Measurements from ENCODE around the gene GJD2. TPM values are rescaled to one million over a fixed set of nuclear protein-coding genes. Genes with fewer than 3 reads are reported as not detected.

The GJD2 gene
- polyA plus RNA-seq, 6 donors from 2014 or later = not detected

GRCh38 chr15:34790121-34790520 lies 35.3 kb upstream of the GJD2 start:
- Mint-ChIP-seq H3K36me3 (peaks cover 0 to 8% of the 10 kb centered on the region in 2 donors), H3K4me1 (peaks cover 0 to 7% (median 0%) of the 10 kb centered on the region in 3 donors), H3K27ac (no peak overlapping the region), H3K27me3 (peaks cover 39 to 66% (median 59%) of the 10 kb centered on the region in 3 donors), H3K4me3 (no peak overlapping the region), H3K9me3 (peaks cover 0 to 2% (median 0%) of the 10 kb centered on the region in 7 donors)
- DNase-seq = no peak
- no peak for ATAC-seq (ENCODE audit: low read depth in 2 of 2)

GRCh38 chr15:34789326-34789725 lies 34.5 kb upstream of the GJD2 start:
- Mint-ChIP-seq H3K9me3 (peaks cover 0 to 2% (median 0%) of the 10 kb centered on the region in 7 donors), H3K4me1 (peaks cover 0 to 6% (median 0%) of the 10 kb centered on the region in 3 donors), H3K36me3 (peaks cover 0 to 6% of the 10 kb centered on the region in 2 donors), H3K4me3 (no peak overlapping the region), H3K27ac (no peak overlapping the region), H3K27me3 (peaks cover 44 to 65% (median 57%) of the 10 kb centered on the region in 3 donors)
- ATAC-seq (ENCODE audit: low read depth in 2 of 2) (no peak), DNase-seq (no peak)

GRCh38 chr15:34786206-34786605 lies 31.4 kb upstream of the GJD2 start:
- H3K4me1 Mint-ChIP-seq = no peaks in the 10 kb centered on the region
- no peaks in the 10 kb centered on the region for H3K36me3 Mint-ChIP-seq
- peaks cover 40 to 61% (median 43%) of the 10 kb centered on the region in 3 donors for H3K27me3 Mint-ChIP-seq
- H3K9me3 Mint-ChIP-seq = peaks cover 0 to 12% (median 6%) of the 10 kb centered on the region in 7 donors
- H3K4me3 Mint-ChIP-seq = no peak overlapping the region
- H3K27ac Mint-ChIP-seq = no peak overlapping the region
- ATAC-seq (ENCODE audit: low read depth in 2 of 2) (no peak), DNase-seq (no peak)

- Mint-ChIP-seq H3K4me3 (no peak overlapping the region), H3K36me3 (no peaks in the 10 kb centered on the region), H3K9me3 (peaks cover 0 to 24% (median 15%) of the 10 kb centered on the region in 7 donors), H3K27ac (no peak overlapping the region), H3K4me1 (no peaks in the 10 kb centered on the region), H3K27me3 (peaks cover 24 to 41% (median 40%) of the 10 kb centered on the region in 3 donors)
- DNase-seq (no peak), ATAC-seq (ENCODE audit: low read depth in 2 of 2) (no peak)
Observed at GRCh38 chr15:34783991-34784390, 29.2 kb upstream of the GJD2 start.

- no peaks in the 10 kb centered on the region for H3K36me3 Mint-ChIP-seq
- H3K4me1 Mint-ChIP-seq = no peaks in the 10 kb centered on the region
- DNase-seq (no peak), ATAC-seq (ENCODE audit: low read depth in 2 of 2) (no peak)
- no peak overlapping the region for H3K4me3 Mint-ChIP-seq
- H3K27me3 Mint-ChIP-seq = peaks cover 22 to 41% (median 40%) of the 10 kb centered on the region in 3 donors
- no peak overlapping the region for H3K27ac Mint-ChIP-seq
- H3K9me3 Mint-ChIP-seq = peaks cover 0 to 24% (median 15%) of the 10 kb centered on the region in 7 donors
Observed at GRCh38 chr15:34783431-34783830, 28.6 kb upstream of the GJD2 start.

- no peaks in the 10 kb centered on the region for H3K4me1 Mint-ChIP-seq
- H3K27me3 Mint-ChIP-seq = peaks cover 22 to 41% (median 40%) of the 10 kb centered on the region in 3 donors
- no peaks in the 10 kb centered on the region for H3K36me3 Mint-ChIP-seq
- no peak overlapping the region for H3K4me3 Mint-ChIP-seq
- H3K27ac Mint-ChIP-seq = no peak overlapping the region
- DNase-seq = no peak
- no peak for ATAC-seq (ENCODE audit: low read depth in 2 of 2)
- peaks cover 0 to 24% (median 15%) of the 10 kb centered on the region in 7 donors for H3K9me3 Mint-ChIP-seq
Observed at GRCh38 chr15:34782901-34783300, 28.1 kb upstream of the GJD2 start.

- Mint-ChIP-seq H3K27me3 (peaks cover 22 to 35% (median 29%) of the 10 kb centered on the region in 3 donors), H3K4me1 (no peaks in the 10 kb centered on the region), H3K36me3 (no peaks in the 10 kb centered on the region), H3K9me3 (peaks cover 0 to 24% (median 13%) of the 10 kb centered on the region in 7 donors), H3K27ac (no peak overlapping the region), H3K4me3 (no peak overlapping the region)
- ATAC-seq (ENCODE audit: low read depth in 2 of 2) = no peak
- no peak for DNase-seq
Observed at GRCh38 chr15:34780725-34781124, 25.9 kb upstream of the GJD2 start.

GRCh38 chr15:34776606-34777105 lies 21.9 kb upstream of the GJD2 start:
- ATAC-seq (ENCODE audit: low read depth in 2 of 2) = no peak
- Mint-ChIP-seq H3K4me1 (no peaks in the 10 kb centered on the region), H3K36me3 (no peaks in the 10 kb centered on the region), H3K27ac (no peak overlapping the region), H3K27me3 (peaks cover 10 to 21% (median 20%) of the 10 kb centered on the region in 3 donors), H3K9me3 (peaks cover 0 to 18% (median 11%) of the 10 kb centered on the region in 7 donors), H3K4me3 (no peak overlapping the region)
- no peak for DNase-seq

- ATAC-seq (ENCODE audit: low read depth in 2 of 2) (no peak), DNase-seq (no peak)
- Mint-ChIP-seq H3K27me3 (peaks cover 22 to 46% (median 33%) of the 10 kb centered on the region in 3 donors), H3K4me1 (no peaks in the 10 kb centered on the region), H3K4me3 (no peak overlapping the region), H3K36me3 (no peaks in the 10 kb centered on the region), H3K9me3 (peaks cover 0 to 3% (median 0%) of the 10 kb centered on the region in 7 donors), H3K27ac (no peak overlapping the region)
Observed at GRCh38 chr15:34773917-34774316, 19.1 kb upstream of the GJD2 start.

- Mint-ChIP-seq H3K4me1 (no peaks in the 10 kb centered on the region), H3K27ac (no peak overlapping the region), H3K9me3 (peaks cover 0 to 3% (median 0%) of the 10 kb centered on the region in 7 donors), H3K4me3 (no peak overlapping the region), H3K27me3 (peaks cover 22 to 46% (median 33%) of the 10 kb centered on the region in 3 donors), H3K36me3 (no peaks in the 10 kb centered on the region)
- no peak for DNase-seq
- no peak for ATAC-seq (ENCODE audit: low read depth in 2 of 2)
Observed at GRCh38 chr15:34773013-34773412, 18.2 kb upstream of the GJD2 start.

- no peak overlapping the region for H3K4me3 Mint-ChIP-seq
- DNase-seq (no peak), ATAC-seq (ENCODE audit: low read depth in 2 of 2) (no peak)
- H3K27me3 Mint-ChIP-seq = peaks cover 22 to 46% (median 33%) of the 10 kb centered on the region in 3 donors
- H3K9me3 Mint-ChIP-seq = peaks cover 0 to 3% (median 0%) of the 10 kb centered on the region in 7 donors
- H3K36me3 Mint-ChIP-seq = no peaks in the 10 kb centered on the region
- H3K27ac Mint-ChIP-seq = no peak overlapping the region
- H3K4me1 Mint-ChIP-seq = no peaks in the 10 kb centered on the region
Observed at GRCh38 chr15:34772312-34772711, 17.5 kb upstream of the GJD2 start.

- peaks cover 0 to 2% (median 0%) of the 10 kb centered on the region in 7 donors for H3K9me3 Mint-ChIP-seq
- no peaks in the 10 kb centered on the region for H3K36me3 Mint-ChIP-seq
- H3K27me3 Mint-ChIP-seq = peaks cover 22 to 37% (median 29%) of the 10 kb centered on the region in 3 donors
Observed at GRCh38 chr15:34769711-34770110, 14.9 kb upstream of the GJD2 start.

GRCh38 chr15:34768530-34768929 lies 13.7 kb upstream of the GJD2 start:
- ATAC-seq (ENCODE audit: low read depth in 2 of 2) (no peak), DNase-seq (no peak)
- H3K4me3 Mint-ChIP-seq = no peak overlapping the region
- peaks cover 22 to 33% (median 29%) of the 10 kb centered on the region in 3 donors for H3K27me3 Mint-ChIP-seq
- no peaks in the 10 kb centered on the region for H3K36me3 Mint-ChIP-seq
- H3K4me1 Mint-ChIP-seq = no peaks in the 10 kb centered on the region
- H3K9me3 Mint-ChIP-seq = peaks cover 0 to 2% (median 0%) of the 10 kb centered on the region in 7 donors
- no peak overlapping the region for H3K27ac Mint-ChIP-seq

More at GRCh38 chr15:34769711-34770110, 14.9 kb upstream of the GJD2 start:
- Mint-ChIP-seq H3K27ac (no peak overlapping the region), H3K4me1 (no peaks in the 10 kb centered on the region), H3K4me3 (no peak overlapping the region)
- ATAC-seq (ENCODE audit: low read depth in 2 of 2) (no peak), DNase-seq (no peak)

GRCh38 chr15:34765741-34766140 lies 10.9 kb upstream of the GJD2 start:
- H3K27ac Mint-ChIP-seq = no peak overlapping the region
- no peak overlapping the region for H3K4me3 Mint-ChIP-seq
- peaks cover 16 to 25% (median 23%) of the 10 kb centered on the region in 3 donors for H3K27me3 Mint-ChIP-seq
- no peaks in the 10 kb centered on the region for H3K36me3 Mint-ChIP-seq
- no peaks in the 10 kb centered on the region for H3K4me1 Mint-ChIP-seq
- no peak for DNase-seq
- no peaks in the 10 kb centered on the region for H3K9me3 Mint-ChIP-seq
- no peak for ATAC-seq (ENCODE audit: low read depth in 2 of 2)

Measured in naive B cell (primary cell).